ENCODE data around the gene PANX2. TPM values are rescaled to one million over a fixed set of nuclear protein-coding genes. Genes with fewer than 3 reads are reported as not detected.

Gene PANX2
- total and polyA plus RNA-seq, 9 of the 15 experiments (the other 6 are each of a cell fraction or from before 2014, with no cell fraction given): 0.01 to 3.9 (median 0.67) TPM; not detected in 1

DNA sequence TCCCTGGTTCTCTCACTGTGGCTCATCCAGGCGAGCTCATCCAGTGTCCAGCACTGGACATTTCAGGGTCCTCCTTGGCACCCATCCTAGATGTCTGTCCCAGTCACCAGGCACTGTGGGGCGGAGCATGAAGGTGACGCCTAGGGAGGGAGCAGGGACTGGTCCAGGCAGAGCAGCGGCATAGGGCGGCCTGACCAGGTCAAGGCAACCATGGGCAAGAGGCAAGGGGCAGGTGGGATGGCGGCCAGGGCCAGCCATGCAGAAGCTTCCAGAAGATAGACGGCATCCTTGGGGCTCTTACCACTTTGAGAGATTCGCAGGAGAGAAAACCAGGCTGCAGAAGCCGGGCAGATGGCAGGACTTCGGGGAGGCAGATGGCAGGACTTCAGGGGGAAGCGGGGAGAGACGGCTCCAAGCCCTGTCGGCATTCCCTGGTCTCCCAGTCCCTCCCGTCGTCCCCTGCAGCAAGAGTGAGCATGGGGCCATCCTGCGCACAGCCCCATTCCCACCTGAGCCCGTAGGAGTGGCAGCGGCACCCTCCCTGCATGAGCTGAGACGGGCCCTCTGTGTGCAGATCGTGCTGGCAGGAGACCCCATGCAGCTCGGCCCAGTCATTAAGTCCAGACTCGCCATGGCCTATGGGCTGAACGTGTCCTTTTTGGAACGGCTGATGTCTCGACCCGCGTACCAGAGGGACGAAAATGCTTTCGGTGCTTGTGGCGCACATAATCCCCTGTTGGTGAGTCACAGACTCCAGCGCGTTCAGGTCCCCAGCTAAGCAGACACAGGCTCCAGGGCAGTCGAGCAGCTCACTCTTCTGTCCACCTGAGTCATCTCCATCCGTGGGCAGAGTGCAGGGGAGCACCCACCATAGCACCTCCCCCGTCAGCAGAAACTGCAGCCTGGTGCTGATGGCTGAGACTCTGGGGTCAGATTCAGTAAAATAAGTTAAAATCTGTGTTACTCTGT lies 20.1 kb upstream of the PANX2 start:
- in situ Hi-C loops (cut with MboI) (no loop called here), intact Hi-C loops (cut with micrococcal nuclease) (no loop called here)
- Histone ChIP-seq H2AFZ (ENCODE audit: low read depth, low read length) (no peak overlapping the region), H3K27ac (ENCODE audit: extremely low read depth, low read depth, low read length) (no peak overlapping the region), H3K9me3 (replicated peaks; ENCODE audit: control insufficient read depth, insufficient read depth, low read depth, low read length) (no peaks in the 10 kb centered on the region), H3K4me3 (no peak overlapping the region), H3K27me3 (ENCODE audit: control insufficient read depth in 2 of 2, insufficient read depth in 2 of 2, low read length in 2 of 2) (peaks cover 0 to 29% of the 10 kb centered on the region in 2 experiments; a peak in 3 of 5 replicates), H3K4me2 (ENCODE audit: insufficient read depth, low read length) (no peak overlapping the region), H3K4me1 (replicated peaks in 1 of 2; ENCODE audit: control insufficient read depth in 2 of 2, insufficient read depth in 2 of 2, low read length in 2 of 2) (peaks cover 5 to 54% of the 10 kb centered on the region in 2 experiments; a peak in 4 of 5 replicates), H4K20me1 (replicated peaks; ENCODE audit: control insufficient read depth, insufficient read depth, low read length) (peaks cover 5% of the 10 kb centered on the region; the same call in 1 of the 2 replicates), H3K9ac (ENCODE audit: insufficient read depth in 1 of 2, low read depth in 2 of 2, low read length in 2 of 2) (0 out of 4 replicates have a peak overlapping the region, but pooled peaks of 1 of the 2 experiments have one; percentile 20), H3K79me2 (ENCODE audit: control insufficient read depth, insufficient read depth, low read length) (no peaks in the 10 kb centered on the region), H3K36me3 (ENCODE audit: control insufficient read depth, insufficient read depth, low read length) (no peaks in the 10 kb centered on the region), H3K9me1 (ENCODE audit: control insufficient read depth, insufficient read depth, low read length) (no peaks in the 10 kb centered on the region)
- DNase-seq (ENCODE audit: extremely low read depth in 1 of 4, low spot score in 3 of 4) (peak in 2 of 4 experiments; percentile 25 to 26), ATAC-seq (no peak), FAIRE-seq (no peak)
- TF ChIP-seq EGR1 (conservative IDR thresholded peaks at IDR 0.05) (peak; percentile 74), PHF21A (IDR thresholded peaks at IDR 0.05; ENCODE audit: borderline replicate concordance, low read depth) (no peak), KLF13 (tag; IDR thresholded peaks at IDR 0.05; ENCODE audit: borderline replicate concordance, low read depth) (no peak)
- TF ChIP-seq, protein P1, sequence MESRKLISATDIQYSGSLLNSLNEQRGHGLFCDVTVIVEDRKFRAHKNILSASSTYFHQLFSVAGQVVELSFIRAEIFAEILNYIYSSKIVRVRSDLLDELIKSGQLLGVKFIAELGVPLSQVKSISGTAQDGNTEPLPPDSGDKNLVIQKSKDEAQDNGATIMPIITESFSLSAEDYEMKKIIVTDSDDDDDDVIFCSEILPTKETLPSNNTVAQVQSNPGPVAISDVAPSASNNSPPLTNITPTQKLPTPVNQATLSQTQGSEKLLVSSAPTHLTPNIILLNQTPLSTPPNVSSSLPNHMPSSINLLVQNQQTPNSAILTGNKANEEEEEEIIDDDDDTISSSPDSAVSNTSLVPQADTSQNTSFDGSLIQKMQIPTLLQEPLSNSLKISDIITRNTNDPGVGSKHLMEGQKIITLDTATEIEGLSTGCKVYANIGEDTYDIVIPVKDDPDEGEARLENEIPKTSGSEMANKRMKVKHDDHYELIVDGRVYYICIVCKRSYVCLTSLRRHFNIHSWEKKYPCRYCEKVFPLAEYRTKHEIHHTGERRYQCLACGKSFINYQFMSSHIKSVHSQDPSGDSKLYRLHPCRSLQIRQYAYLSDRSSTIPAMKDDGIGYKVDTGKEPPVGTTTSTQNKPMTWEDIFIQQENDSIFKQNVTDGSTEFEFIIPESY (CRISPR knock-in tag; IDR thresholded peaks at IDR 0.05): peak; percentile 76
- CTCF ChIA-PET (ENCODE audit: low intra/inter-chr PET ratio): interaction anchor here (1.1 to 2.2 kb wide), 3 partner anchors 39 to 192 kb away, joined by 3 to 12 read pairs (median 4); no protein-coding TSS in a partner anchor
- WGBS (ENCODE audit: insufficient coverage, low coverage, missing lambda C conversion rate): 22% methylated on average over 19 of the region's 35 CpGs
- BruUV-seq (replicated peaks): no TSS peak
- POLR2A ChIA-PET: interaction anchor here (0.6 to 1.2 kb wide), 3 partner anchors 15 to 146 kb away, joined by 3 to 4 read pairs (median 3); no protein-coding TSS in a partner anchor
